ENCODE data around the gene CASZ1.

Gene CASZ1

DNA sequence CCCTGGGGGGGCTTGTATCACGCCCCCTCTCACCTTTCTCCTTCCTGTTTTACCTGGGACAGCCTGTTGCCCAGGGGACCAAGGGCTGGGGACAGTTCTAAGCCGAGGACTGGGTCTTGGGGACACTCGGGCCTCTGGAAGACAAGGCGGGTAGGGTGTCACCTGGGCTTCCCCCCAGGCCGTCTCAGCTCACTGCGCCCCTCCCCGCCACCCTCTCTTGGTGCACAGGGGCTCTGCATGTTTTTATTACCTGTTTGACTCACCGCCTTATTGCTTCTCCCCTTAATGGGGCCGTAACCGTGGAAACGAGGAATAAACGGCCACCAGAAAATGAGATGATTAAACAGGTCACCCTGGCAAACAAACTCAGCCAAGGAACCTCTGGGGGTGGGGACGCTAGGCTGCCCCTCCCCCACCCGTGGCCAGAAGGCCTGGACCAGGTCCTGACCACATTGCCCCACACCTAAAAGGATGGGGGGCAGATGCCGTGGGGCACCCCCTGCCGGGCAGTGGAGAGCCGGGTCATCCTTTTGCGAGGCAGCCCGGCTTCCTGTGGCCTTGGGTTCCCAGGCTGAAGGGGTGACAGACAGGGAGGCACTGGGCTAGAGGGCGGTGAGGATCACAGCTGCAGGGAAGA, 109.9 kb downstream of the CASZ1 start:
- H3K9me3 Mint-ChIP-seq = no peaks in the 10 kb centered on the region
- peaks cover 42% of the 10 kb centered on the region for H3K27me3 Mint-ChIP-seq (ENCODE audit: low read depth, poor library complexity)
- H3K27ac Mint-ChIP-seq = no peak overlapping the region
- no peak for DNase-seq
- peaks cover 77% of the 10 kb centered on the region for H3K4me1 Mint-ChIP-seq
- TF ChIP-seq, protein P1, sequence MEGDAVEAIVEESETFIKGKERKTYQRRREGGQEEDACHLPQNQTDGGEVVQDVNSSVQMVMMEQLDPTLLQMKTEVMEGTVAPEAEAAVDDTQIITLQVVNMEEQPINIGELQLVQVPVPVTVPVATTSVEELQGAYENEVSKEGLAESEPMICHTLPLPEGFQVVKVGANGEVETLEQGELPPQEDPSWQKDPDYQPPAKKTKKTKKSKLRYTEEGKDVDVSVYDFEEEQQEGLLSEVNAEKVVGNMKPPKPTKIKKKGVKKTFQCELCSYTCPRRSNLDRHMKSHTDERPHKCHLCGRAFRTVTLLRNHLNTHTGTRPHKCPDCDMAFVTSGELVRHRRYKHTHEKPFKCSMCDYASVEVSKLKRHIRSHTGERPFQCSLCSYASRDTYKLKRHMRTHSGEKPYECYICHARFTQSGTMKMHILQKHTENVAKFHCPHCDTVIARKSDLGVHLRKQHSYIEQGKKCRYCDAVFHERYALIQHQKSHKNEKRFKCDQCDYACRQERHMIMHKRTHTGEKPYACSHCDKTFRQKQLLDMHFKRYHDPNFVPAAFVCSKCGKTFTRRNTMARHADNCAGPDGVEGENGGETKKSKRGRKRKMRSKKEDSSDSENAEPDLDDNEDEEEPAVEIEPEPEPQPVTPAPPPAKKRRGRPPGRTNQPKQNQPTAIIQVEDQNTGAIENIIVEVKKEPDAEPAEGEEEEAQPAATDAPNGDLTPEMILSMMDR (IDR thresholded peaks at IDR 0.05) = no peak
- H3K4me3 Mint-ChIP-seq = peak overlapping the region; percentile 48
- H3K36me3 Mint-ChIP-seq (ENCODE audit: low read depth) = no peaks in the 10 kb centered on the region

DNA sequence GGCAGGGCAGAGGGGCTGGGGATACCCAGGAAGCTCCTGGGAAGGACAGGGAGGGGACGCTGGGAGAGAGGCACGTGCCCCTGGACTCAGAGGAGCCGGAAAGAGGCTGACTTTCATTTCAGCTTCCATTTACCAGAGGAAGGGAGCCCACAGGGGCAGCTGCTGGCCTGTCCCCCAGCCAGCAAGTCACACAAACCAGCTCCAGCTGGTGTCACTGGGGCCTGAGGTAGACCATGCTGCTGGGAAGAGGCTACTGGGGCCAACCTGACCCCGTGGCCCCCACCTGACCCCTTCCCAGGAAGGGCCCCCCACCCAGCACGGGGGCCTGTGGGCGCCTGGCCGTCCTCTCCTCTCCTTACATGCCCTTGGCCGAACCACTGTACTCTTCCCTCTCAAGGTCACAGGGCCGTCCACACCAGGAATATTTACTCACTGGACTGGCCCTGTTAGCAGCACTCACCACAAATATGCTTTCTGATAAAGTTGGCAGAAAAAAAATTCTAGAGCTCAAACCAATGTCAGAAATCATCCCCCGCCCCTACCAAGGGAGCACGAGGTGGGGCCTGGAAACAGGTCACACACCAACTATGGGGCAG, 110.5 kb downstream of the CASZ1 start:
- Mint-ChIP-seq H3K27me3 (ENCODE audit: low read depth, poor library complexity) (peaks cover 38% of the 10 kb centered on the region), H3K9me3 (no peaks in the 10 kb centered on the region), H3K27ac (no peak overlapping the region), H3K4me1 (peaks cover 83% of the 10 kb centered on the region), H3K4me3 (peak overlapping the region; percentile 48), H3K36me3 (ENCODE audit: low read depth) (no peaks in the 10 kb centered on the region)
- TF ChIP-seq, protein P1 (IDR thresholded peaks at IDR 0.05) = no peak
- no peak for DNase-seq

DNA sequence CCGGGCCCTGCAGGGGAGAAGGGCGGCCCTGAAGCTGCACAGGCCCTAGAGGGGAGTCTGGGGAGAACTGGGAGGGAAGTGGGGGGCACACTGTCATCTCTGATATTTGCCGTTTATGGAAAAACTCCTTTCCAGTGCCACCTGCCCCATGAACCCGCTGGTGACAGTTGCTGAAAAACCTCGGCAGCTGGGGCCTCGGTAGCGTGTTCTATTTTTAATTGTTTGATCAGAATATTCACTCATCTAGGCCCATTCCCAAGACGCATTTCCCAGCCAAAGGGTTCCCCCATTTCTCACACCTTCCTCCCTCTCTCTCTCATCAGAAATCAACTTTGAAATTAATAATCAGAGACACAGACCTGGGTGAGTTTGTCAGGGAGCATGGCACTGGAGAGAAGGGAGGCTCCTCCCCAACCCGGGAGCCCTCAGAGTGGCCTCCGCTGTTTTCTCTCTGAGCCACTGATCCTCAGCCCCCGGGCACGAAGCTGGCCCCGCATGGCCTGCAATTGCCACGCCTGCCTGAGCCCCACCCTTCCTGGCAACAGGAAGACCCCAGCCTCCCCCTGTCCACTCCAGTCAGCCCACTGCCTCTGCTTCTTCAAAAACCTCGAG, 111.1 kb downstream of the CASZ1 start:
- H3K27me3 Mint-ChIP-seq (ENCODE audit: low read depth, poor library complexity) = peaks cover 35% of the 10 kb centered on the region
- H3K27ac Mint-ChIP-seq = no peak overlapping the region
- no peak overlapping the region for H3K4me3 Mint-ChIP-seq
- no peaks in the 10 kb centered on the region for H3K36me3 Mint-ChIP-seq (ENCODE audit: low read depth)
- TF ChIP-seq, protein P1 (IDR thresholded peaks at IDR 0.05) = no peak
- peaks cover 88% of the 10 kb centered on the region for H3K4me1 Mint-ChIP-seq
- DNase-seq = no peak
- H3K9me3 Mint-ChIP-seq = no peaks in the 10 kb centered on the region

DNA sequence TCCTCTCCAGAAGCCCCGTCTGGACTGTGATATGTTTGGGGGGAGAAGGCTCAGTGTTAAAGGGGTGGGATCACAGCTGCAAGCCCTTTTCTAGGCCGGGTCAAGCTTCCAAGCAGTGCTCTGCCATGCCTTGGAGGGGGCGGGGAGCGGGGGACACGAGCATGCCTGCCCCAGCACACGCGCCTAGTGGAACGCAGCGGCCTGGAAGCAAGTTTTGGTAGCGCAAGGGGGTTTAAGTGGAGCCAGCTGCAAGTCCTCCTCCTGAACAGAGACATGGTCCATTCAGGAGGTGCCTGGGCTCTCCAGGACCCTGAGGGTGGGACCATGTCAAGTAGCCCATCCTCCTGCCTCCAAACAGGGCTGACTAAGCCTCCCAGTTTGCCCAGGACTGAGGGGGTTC, 112.2 kb downstream of the CASZ1 start:
- H3K9me3 Mint-ChIP-seq = no peaks in the 10 kb centered on the region
- no peak for DNase-seq
- TF ChIP-seq, protein P1 (IDR thresholded peaks at IDR 0.05) = no peak
- no peak overlapping the region for H3K27ac Mint-ChIP-seq
- no peaks in the 10 kb centered on the region for H3K36me3 Mint-ChIP-seq (ENCODE audit: low read depth)
- peaks cover 26% of the 10 kb centered on the region for H3K27me3 Mint-ChIP-seq (ENCODE audit: low read depth, poor library complexity)
- no peak overlapping the region for H3K4me3 Mint-ChIP-seq
- H3K4me1 Mint-ChIP-seq = peaks cover 92% of the 10 kb centered on the region

DNA sequence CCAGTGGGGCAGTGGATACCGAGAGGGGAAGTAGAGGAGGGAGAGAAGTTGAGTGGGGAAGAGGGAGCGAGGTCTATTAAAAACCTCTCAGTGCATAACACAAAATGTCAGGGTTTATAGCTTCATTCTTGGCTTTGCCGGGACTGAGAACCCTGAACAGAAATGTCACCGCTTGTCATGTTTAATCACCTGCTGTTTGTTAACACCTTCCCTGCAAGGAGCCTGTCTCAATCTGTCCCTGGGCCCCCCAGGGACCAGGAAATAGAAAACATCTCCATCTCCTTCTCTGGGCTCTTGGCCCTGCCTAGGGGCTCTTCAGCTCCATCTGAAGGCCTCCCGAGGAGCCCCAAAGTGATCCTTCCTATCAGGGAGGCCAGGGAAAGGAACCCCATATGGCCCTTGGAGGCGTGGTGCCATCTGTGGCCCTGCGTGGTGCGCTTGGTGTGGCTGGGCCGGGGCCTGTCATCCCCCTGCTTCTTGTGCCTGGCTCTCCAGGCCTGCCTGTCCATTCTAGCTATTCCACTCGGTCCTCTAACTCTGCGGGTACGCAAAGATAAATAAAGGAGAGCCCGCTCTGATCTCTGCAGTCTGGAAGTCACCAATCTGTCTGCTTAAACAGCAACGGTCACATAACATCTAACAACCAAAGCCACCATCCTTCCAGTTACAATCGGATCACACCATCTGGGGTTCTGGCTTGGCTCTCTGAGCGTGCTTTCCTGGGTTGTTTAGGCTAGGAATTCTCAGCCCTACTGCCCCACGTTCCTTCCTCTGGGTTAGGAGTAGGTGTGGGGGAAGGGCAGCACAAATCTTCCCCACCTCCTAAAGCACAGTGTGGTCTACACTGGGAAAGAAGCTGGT, 113.8 kb downstream of the CASZ1 start:
- TF ChIP-seq, protein P1 (IDR thresholded peaks at IDR 0.05) = no peak
- Mint-ChIP-seq H3K4me1 (peaks cover 94% of the 10 kb centered on the region), H3K9me3 (no peaks in the 10 kb centered on the region), H3K4me3 (peak overlapping the region; percentile 48), H3K36me3 (ENCODE audit: low read depth) (no peaks in the 10 kb centered on the region), H3K27me3 (ENCODE audit: low read depth, poor library complexity) (peaks cover 23% of the 10 kb centered on the region), H3K27ac (no peak overlapping the region)
- no peak for DNase-seq

Measured in nephron progenitor cell (in vitro differentiated cells).